Measurements from ENCODE around the gene HERC3.

Gene HERC3

DNA sequence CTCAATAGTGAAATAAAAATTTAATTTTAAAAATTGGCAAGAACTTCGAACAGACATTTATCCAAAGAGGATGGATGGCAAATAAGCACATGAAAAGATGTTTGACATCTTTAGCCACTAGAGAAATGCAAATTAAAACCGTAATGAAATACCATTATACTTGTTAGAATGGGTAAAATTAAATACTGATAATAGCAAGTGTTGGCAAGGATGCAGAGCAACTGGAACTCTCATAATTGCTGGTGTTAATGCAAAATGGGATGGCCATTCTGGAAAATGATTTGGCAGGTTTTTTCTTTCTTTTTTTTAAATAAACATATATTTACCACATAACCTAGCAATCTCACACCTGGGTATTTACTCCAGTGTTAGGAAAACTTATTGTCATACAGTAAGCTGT, 51.7 kb downstream of the HERC3 start:
- no peak for TF ChIP-seq FOXP2 (optimal IDR thresholded peaks at IDR 0.05; ENCODE audit: control extremely low read depth, extremely low read length, insufficient read depth)
- TF ChIP-seq EZH2 (IDR thresholded peaks at IDR 0.05), result no peak
- no peak for TF ChIP-seq POLR2AphosphoS5 (IDR thresholded peaks at IDR 0.05; ENCODE audit: borderline replicate concordance, low read depth, low read length)
- Histone ChIP-seq H3K27ac (no peak overlapping the region), H3K4me3 (no peak overlapping the region), H3K9ac (ENCODE audit: insufficient read length) (no peak overlapping the region), H3K36me3 (ENCODE audit: insufficient read depth, low read length) (no peaks in the 10 kb centered on the region), H3K9me3 (ENCODE audit: low read depth, low read length) (0 out of 2 replicates have a peak, but pooled peaks cover 5% of the 10 kb centered on the region)
- DNase-seq (ENCODE audit: low read depth, low spot score), result no peak

DNA sequence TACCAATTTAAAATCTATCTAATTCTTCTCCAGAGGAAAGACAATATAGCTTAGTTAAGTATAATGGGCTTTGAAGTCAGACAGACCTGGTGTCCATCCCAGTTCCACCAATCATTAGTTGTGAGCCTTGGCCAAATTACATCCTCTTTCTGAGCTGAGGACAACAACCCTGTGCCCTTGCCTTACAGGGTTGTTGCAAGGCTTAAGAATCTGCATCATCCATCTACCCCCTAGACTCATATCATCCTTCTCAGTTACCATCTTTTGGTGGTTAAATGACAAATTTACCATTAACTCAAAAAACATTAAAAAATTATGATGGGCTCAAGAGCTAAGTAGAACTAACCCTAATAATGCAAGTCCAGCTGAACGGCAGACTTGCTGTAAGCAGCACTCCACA, 53.7 kb downstream of the HERC3 start:
- no peak for DNase-seq (ENCODE audit: low read depth, low spot score)
- no peak for TF ChIP-seq FOXP2 (optimal IDR thresholded peaks at IDR 0.05; ENCODE audit: control extremely low read depth, extremely low read length, insufficient read depth)
- no peak for TF ChIP-seq EZH2 (IDR thresholded peaks at IDR 0.05)
- no peak for TF ChIP-seq POLR2AphosphoS5 (IDR thresholded peaks at IDR 0.05; ENCODE audit: borderline replicate concordance, low read depth, low read length)

DNA sequence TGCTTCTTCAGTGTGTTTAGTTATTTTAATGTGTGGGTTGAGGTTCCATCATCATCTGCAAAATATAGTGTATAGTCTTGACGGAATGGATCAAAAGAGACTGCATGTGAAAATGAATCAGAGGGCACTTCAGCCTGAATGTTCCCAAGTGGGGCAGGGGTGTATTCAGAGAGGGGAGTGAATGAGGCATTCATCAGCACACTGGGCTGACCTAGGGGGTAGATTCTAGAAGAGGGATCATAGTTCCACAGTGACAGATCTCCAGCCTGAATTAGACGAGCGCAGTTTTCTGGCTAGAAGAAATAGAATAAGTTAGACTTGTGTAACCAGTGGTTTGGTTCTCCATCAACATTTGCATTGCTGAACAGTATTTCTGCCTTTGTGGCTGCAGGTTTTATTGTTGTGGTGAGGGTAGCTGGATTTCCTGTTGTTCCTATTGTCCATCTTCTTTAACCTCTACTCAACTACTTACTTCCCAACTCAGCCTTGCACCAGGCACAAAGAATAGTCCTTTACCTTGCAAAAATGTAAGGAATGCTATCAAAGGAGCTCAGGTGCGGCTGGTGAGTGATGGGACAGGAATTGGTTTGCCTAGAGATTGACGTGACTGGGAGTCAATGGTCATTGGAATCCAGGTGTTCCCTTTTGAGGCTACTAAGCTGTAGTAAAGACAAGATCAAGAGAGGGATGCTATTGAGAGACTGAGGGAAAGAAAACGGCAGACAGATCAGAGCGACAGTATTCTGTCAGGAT, 54.4 kb downstream of the HERC3 start:
- H3K4me3 ChIP-seq, result no peak overlapping the region
- TF ChIP-seq FOXP2 (optimal IDR thresholded peaks at IDR 0.05; ENCODE audit: control extremely low read depth, extremely low read length, insufficient read depth) (no peak), POLR2AphosphoS5 (IDR thresholded peaks at IDR 0.05; ENCODE audit: borderline replicate concordance, low read depth, low read length) (no peak), EZH2 (IDR thresholded peaks at IDR 0.05) (no peak)
- H3K36me3 ChIP-seq (ENCODE audit: insufficient read depth, low read length), result no peaks in the 10 kb centered on the region
- no peak for DNase-seq (ENCODE audit: low read depth, low spot score)
- no peak overlapping the region for H3K27ac ChIP-seq
- H3K9me3 ChIP-seq (ENCODE audit: low read depth, low read length), result 0 out of 2 replicates have a peak, but pooled peaks cover 5% of the 10 kb centered on the region
- H3K9ac ChIP-seq (ENCODE audit: insufficient read length), result no peak overlapping the region

More for the DNA sequence above, 53.7 kb downstream of the HERC3 start:
- Histone ChIP-seq H3K36me3 (ENCODE audit: insufficient read depth, low read length) (no peaks in the 10 kb centered on the region), H3K27ac (no peak overlapping the region), H3K9ac (ENCODE audit: insufficient read length) (no peak overlapping the region), H3K9me3 (ENCODE audit: low read depth, low read length) (0 out of 2 replicates have a peak, but pooled peaks cover 5% of the 10 kb centered on the region), H3K4me3 (no peak overlapping the region)

DNA sequence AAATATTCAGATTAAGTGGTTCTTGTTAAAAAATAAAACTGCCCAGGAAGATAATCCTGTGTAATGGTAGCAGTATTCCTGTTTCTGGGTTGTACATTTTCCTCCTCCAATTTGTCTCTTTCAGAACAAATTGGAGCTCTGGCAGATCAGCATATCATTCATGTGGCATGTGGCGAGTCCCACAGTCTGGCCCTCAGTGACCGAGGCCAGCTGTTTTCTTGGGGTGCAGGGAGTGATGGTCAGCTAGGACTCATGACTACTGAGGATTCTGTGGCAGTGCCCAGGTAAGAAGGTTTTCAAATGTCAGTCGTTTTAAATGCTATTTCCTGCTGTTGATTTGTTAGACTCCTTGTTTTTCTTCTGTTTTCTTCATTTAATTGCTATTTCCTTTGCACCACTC, 57.4 kb downstream of the HERC3 start:
- Histone ChIP-seq H3K36me3 (ENCODE audit: insufficient read depth, low read length) (no peaks in the 10 kb centered on the region), H3K4me3 (no peak overlapping the region)
- DNase-seq (ENCODE audit: low read depth, low spot score), result no peak

DNA sequence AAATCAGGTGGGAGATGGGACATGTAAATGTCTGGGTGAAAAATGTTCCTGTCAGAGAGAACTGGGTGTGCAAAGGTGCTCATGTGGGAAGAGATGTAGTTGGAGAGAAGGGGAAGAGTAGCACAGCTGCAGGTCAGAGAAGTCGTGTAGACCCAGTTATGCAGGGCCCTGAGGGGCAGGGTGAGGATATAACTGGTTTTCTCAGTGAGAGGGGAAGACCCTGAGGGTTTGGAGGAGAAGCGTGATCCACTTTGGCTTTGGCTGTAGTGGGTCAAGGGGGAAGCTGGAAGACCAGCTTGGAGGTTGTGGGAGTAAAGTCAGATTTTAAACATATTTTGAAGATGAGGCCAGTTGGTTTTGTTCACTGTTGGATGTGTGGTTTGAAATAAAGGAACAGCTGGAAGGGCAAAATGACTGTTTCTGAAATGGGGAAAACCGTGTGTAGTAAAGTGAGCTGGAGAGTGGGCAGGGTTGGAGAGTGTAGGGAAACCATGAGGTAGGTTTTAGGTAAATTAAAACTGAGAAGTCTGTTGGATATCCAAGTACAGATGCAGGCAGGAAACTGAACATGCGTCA, 61.2 kb downstream of the HERC3 start:
- no peak for DNase-seq (ENCODE audit: low read depth, low spot score)
- no peaks in the 10 kb centered on the region for H3K36me3 ChIP-seq (ENCODE audit: insufficient read depth, low read length)
- TF ChIP-seq POLR2AphosphoS5 (IDR thresholded peaks at IDR 0.05; ENCODE audit: borderline replicate concordance, low read depth, low read length), result no peak
- no peak for TF ChIP-seq EZH2 (IDR thresholded peaks at IDR 0.05)
- TF ChIP-seq FOXP2 (optimal IDR thresholded peaks at IDR 0.05; ENCODE audit: control extremely low read depth, extremely low read length, insufficient read depth), result no peak
- no peak overlapping the region for H3K9ac ChIP-seq (ENCODE audit: insufficient read length)
- H3K27ac ChIP-seq, result no peak overlapping the region
- no peaks in the 10 kb centered on the region for H3K9me3 ChIP-seq (ENCODE audit: low read depth, low read length)
- H3K4me3 ChIP-seq, result no peak overlapping the region

More for the DNA sequence above, 57.4 kb downstream of the HERC3 start:
- Histone ChIP-seq H3K27ac (no peak overlapping the region), H3K9ac (ENCODE audit: insufficient read length) (no peak overlapping the region), H3K9me3 (ENCODE audit: low read depth, low read length) (no peaks in the 10 kb centered on the region)
- no peak for TF ChIP-seq FOXP2 (optimal IDR thresholded peaks at IDR 0.05; ENCODE audit: control extremely low read depth, extremely low read length, insufficient read depth)
- TF ChIP-seq POLR2AphosphoS5 (IDR thresholded peaks at IDR 0.05; ENCODE audit: borderline replicate concordance, low read depth, low read length), result no peak
- TF ChIP-seq EZH2 (IDR thresholded peaks at IDR 0.05), result no peak

DNA sequence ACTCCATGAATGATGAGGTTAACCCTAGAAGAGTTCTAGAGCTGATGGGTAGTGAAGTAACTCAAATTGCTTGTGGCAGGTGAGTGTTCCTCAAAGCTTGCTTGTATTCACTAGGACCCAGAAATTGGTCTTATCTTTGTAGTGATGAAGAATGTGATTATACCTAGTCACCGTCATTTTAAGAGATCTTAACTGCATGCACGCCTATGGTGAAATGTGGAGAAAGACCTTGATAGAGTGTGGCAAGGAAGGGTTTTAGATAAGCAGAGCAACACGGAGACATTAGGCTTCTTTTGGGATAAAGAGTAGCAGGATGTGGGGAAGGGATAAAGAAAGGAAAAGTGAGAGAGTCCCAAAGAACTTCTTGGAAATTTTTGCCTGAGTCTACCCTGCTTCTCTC, 62.9 kb downstream of the HERC3 start:
- Histone ChIP-seq H3K27ac (no peak overlapping the region), H3K9ac (ENCODE audit: insufficient read length) (no peak overlapping the region), H3K9me3 (ENCODE audit: low read depth, low read length) (no peaks in the 10 kb centered on the region), H3K4me3 (no peak overlapping the region), H3K36me3 (ENCODE audit: insufficient read depth, low read length) (no peaks in the 10 kb centered on the region)
- no peak for TF ChIP-seq POLR2AphosphoS5 (IDR thresholded peaks at IDR 0.05; ENCODE audit: borderline replicate concordance, low read depth, low read length)
- no peak for TF ChIP-seq EZH2 (IDR thresholded peaks at IDR 0.05)
- TF ChIP-seq FOXP2 (optimal IDR thresholded peaks at IDR 0.05; ENCODE audit: control extremely low read depth, extremely low read length, insufficient read depth), result no peak
- DNase-seq (ENCODE audit: low read depth, low spot score), result no peak

DNA sequence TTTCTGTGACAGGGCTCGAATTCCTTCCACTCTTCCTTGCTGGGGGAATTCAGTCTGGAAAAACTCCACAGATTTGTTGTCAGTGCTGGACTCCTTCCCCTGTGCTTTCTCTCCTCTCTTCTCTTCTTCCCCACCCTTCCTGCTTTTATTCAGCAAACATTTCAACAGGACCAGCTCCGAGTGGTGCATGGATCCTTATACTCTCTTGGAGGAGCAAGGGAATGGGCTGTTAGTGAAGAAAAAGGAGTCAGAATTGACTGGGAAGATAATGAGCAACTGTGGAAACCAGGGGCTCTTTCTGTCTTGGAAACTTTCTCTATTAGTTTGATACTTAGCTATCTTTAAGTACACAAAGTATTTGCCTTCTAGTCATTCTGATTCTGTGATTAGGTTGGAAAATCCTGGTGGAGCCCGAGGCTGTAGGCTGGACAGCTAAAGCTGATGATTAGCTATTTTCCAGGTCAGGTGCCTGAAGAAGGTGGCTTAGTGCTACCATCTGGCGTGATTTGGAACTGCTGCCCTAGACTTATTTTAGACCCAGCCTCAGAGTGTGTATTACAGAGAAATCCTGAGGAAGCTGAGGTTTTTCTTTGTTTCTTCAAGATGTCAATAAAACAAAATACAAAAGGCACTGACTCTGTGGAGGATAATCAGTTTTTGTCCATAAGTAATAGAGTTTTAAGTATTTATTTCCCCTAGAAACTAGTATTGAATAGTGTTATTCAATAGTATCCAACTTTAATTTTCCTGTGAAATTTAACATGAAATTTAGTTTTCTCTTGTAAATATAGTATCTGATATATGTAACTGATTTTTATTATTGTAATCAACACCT, 67.0 kb downstream of the HERC3 start:
- Histone ChIP-seq H3K9ac (ENCODE audit: insufficient read length) (no peak overlapping the region), H3K27ac (no peak overlapping the region), H3K4me3 (no peak overlapping the region), H3K36me3 (ENCODE audit: insufficient read depth, low read length) (no peaks in the 10 kb centered on the region), H3K9me3 (ENCODE audit: low read depth, low read length) (no peaks in the 10 kb centered on the region)
- TF ChIP-seq POLR2AphosphoS5 (IDR thresholded peaks at IDR 0.05; ENCODE audit: borderline replicate concordance, low read depth, low read length) (no peak), FOXP2 (optimal IDR thresholded peaks at IDR 0.05; ENCODE audit: control extremely low read depth, extremely low read length, insufficient read depth) (no peak), EZH2 (IDR thresholded peaks at IDR 0.05) (no peak)
- no peak for DNase-seq (ENCODE audit: low read depth, low spot score)

DNA sequence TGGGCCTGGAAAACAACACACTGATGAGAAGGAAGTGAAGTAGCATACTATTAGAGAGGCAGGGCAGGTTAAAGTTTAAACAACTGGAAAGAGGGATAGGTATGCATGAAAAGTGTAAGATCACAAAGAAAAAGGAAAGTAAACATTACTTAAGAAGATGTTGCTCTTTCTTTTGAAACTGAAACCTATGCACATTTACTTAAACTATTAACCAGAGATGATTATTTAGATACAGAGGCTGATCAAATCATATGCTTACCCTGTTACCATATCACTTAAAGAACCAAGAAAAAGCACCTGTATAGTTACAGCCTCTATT, 67.6 kb downstream of the HERC3 start:
- Histone ChIP-seq H3K36me3 (ENCODE audit: insufficient read depth, low read length) (no peaks in the 10 kb centered on the region), H3K9me3 (ENCODE audit: low read depth, low read length) (no peaks in the 10 kb centered on the region), H3K27ac (no peak overlapping the region), H3K9ac (ENCODE audit: insufficient read length) (no peak overlapping the region), H3K4me3 (no peak overlapping the region)
- no peak for TF ChIP-seq EZH2 (IDR thresholded peaks at IDR 0.05)
- TF ChIP-seq POLR2AphosphoS5 (IDR thresholded peaks at IDR 0.05; ENCODE audit: borderline replicate concordance, low read depth, low read length), result no peak
- TF ChIP-seq FOXP2 (optimal IDR thresholded peaks at IDR 0.05; ENCODE audit: control extremely low read depth, extremely low read length, insufficient read depth), result no peak
- DNase-seq (ENCODE audit: low read depth, low spot score), result no peak

All from SK-N-MC (cell line).